Femur (tissue), 1 donor: ENCODE data around the gene BCAR3.

ENCODE experiments used
- DNase-seq: peaks from one replicate; pipeline ENCODE4 v3.0.0-alpha.2; 2017

BCAR3 gene

GRCh38 chr1:93681101-93681988 is at the start of gene BCAR3:
Gene BCAR3 (minus strand): TSS chr1:93681837. CDS start chr1:93674930, 6,907 bp downstream.
- peak; percentile 75 for DNase-seq

GRCh38 chr1:93730621-93731020 is 49.0 kb upstream of the BCAR3 start:
- no peak for DNase-seq

GRCh38 chr1:93729906-93730305 is 48.3 kb upstream of the BCAR3 start:
- DNase-seq, result no peak

- no peak for DNase-seq
Measured at GRCh38 chr1:93729502-93729901, 47.9 kb upstream of the BCAR3 start.

GRCh38 chr1:93728480-93729131 is 47.0 kb upstream of the BCAR3 start:
- peak; percentile 53 for DNase-seq

- DNase-seq, result no peak
Measured at GRCh38 chr1:93723733-93724270, 42.2 kb upstream of the BCAR3 start.

GRCh38 chr1:93723110-93723509 is 41.5 kb upstream of the BCAR3 start:
- DNase-seq, result peak; percentile 42

- DNase-seq, result peak; percentile 45
Measured at GRCh38 chr1:93722081-93723031, 40.7 kb upstream of the BCAR3 start.

GRCh38 chr1:93720956-93721626 is 39.5 kb upstream of the BCAR3 start:
- DNase-seq, result no peak

- no peak for DNase-seq
Measured at GRCh38 chr1:93717640-93718039, 36.0 kb upstream of the BCAR3 start.

GRCh38 chr1:93716941-93717368 is 35.3 kb upstream of the BCAR3 start:
- DNase-seq, result no peak

- DNase-seq, result no peak
Measured at GRCh38 chr1:93716163-93716562, 34.5 kb upstream of the BCAR3 start.

- DNase-seq, result no peak
Measured at GRCh38 chr1:93715529-93716126, 34.0 kb upstream of the BCAR3 start.

- DNase-seq, result no peak
Measured at GRCh38 chr1:93714356-93714755, 32.7 kb upstream of the BCAR3 start.

GRCh38 chr1:93713341-93713740 is 31.7 kb upstream of the BCAR3 start:
- DNase-seq, result no peak

- no peak for DNase-seq
Measured at GRCh38 chr1:93712741-93713140, 31.1 kb upstream of the BCAR3 start.

GRCh38 chr1:93710499-93711453 is 29.1 kb upstream of the BCAR3 start:
- DNase-seq, result no peak

GRCh38 chr1:93708734-93709481 is 27.3 kb upstream of the BCAR3 start:
- DNase-seq, result no peak

GRCh38 chr1:93707956-93708355 is 26.3 kb upstream of the BCAR3 start:
- DNase-seq, result no peak
